A549 (cell line): Measurements from ENCODE around the gene PDGFB.

Experiments
- ATOH8 ChIP-seq: fragments of 250-450 bp; sonication (Bioruptor Pico); IDR thresholded peaks from 2 replicates; pipeline ENCODE4 v1.5.0; 2020; ENCODE audit warnings: low read depth, mild to moderate bottlenecking, moderate library complexity
- CHD2 ChIP-seq: fragments of 150-350 bp; IDR thresholded peaks from 2 replicates; pipeline ENCODE4 v1.6.1; 2014; ENCODE audit warnings: low read length; ENCODE audit not compliant: partially characterized antibody
- CTCF ChIP-seq: fragments of >200 bp; sonication (Bioruptor Twin); formaldehyde crosslinking; IDR thresholded peaks from 3 replicates; pipeline ENCODE4 v1.5.1; 2016
- EP300 ChIP-seq, 2 experiments: fragments of >200 bp; sonication (Bioruptor Twin); formaldehyde crosslinking; IDR thresholded peaks; 2 replicates in 1 of 2; 3 replicates in 1 of 2; pipeline ENCODE4 v1.6.1; 2016 to 2017
- KDM1A ChIP-seq: fragments of 200-600 bp; sonication (generic); IDR thresholded peaks from 2 replicates; pipeline ENCODE4 v1.6.1; 2016; ENCODE audit warnings: low read depth, mild to moderate bottlenecking
- NPAS2 ChIP-seq: fragments of 250-450 bp; sonication (Bioruptor Pico); IDR thresholded peaks from 2 replicates; pipeline ENCODE4 v1.8.0; 2022; ENCODE audit warnings: mild to moderate bottlenecking, moderate library complexity, borderline replicate concordance
- PHF8 ChIP-seq: fragments of 200-600 bp; sonication (generic); IDR thresholded peaks from 2 replicates; pipeline ENCODE4 v1.6.1; 2016; ENCODE audit warnings: low read depth, mild to moderate bottlenecking, antibody characterized with exemption, moderate library complexity, borderline replicate concordance
- POLR2A ChIP-seq: IDR thresholded peaks from 2 replicates; pipeline ENCODE4 v1.6.1; 2012; ENCODE audit warnings: mild to moderate bottlenecking, low read length
- RAD21 ChIP-seq, 2 experiments: fragments of >200 bp in 1 of 2; sonication (Bioruptor Twin) in 1 of 2; formaldehyde crosslinking in 1 of 2; IDR thresholded peaks in 1 of 2; conservative IDR thresholded peaks in 1 of 2; 2 replicates in 1 of 2; 3 replicates in 1 of 2; pipeline ENCODE4 v1.6.1; 2012 to 2018; ENCODE audit warnings: inconsistent platforms in 1 of 2
- RCOR1 ChIP-seq: fragments of 150-350 bp; IDR thresholded peaks from 2 replicates; pipeline ENCODE4 v1.6.1; 2014; ENCODE audit warnings: antibody characterized with exemption, low read length, low read depth
- REST ChIP-seq: fragments of 200-600 bp; sonication (generic); IDR thresholded peaks from 2 replicates; pipeline ENCODE4 v1.6.1; 2016; ENCODE audit warnings: antibody characterized with exemption, mild to moderate bottlenecking, moderate library complexity
- SREBF2 ChIP-seq: fragments of 450-650 bp; IDR thresholded peaks from 2 replicates; pipeline ENCODE4 v1.6.1; 2014; ENCODE audit warnings: mild to moderate bottlenecking, moderate library complexity
- ZSCAN20 ChIP-seq: fragments of 250-450 bp; sonication (Bioruptor Pico); IDR thresholded peaks from 2 replicates; pipeline ENCODE4 v1.8.0; 2022; ENCODE audit warnings: mild to moderate bottlenecking, moderate library complexity

- no peak for TF ChIP-seq CTCF
- TF ChIP-seq EP300 (IDR thresholded peaks at IDR 0.05), result no peak
- no peak for TF ChIP-seq SREBF2
- no peak for TF ChIP-seq ZSCAN20 (CRISPR knock-in tag)
- TF ChIP-seq ATOH8, result no peak
- TF ChIP-seq CHD2, result no peak
- TF ChIP-seq POLR2A, result no peak
- no peak for TF ChIP-seq KDM1A
- TF ChIP-seq REST, result no peak
- TF ChIP-seq RCOR1, result no peak
- TF ChIP-seq NPAS2 (CRISPR knock-in tag), result no peak
- TF ChIP-seq PHF8, result no peak
- TF ChIP-seq RAD21 (conservative IDR thresholded peaks at IDR 0.05 in 1 of 2, IDR thresholded peaks at IDR 0.05 in 1 of 2), result no peak
Observed at GRCh38 chr22:39177456-39177775, 67.4 kb downstream of the PDGFB start.
